T1000 (cell line): ENCODE data around the gene SLC44A1.
A peak's percentile ranks its signal among the peaks of the same experiment; 100 is the strongest.

ENCODE experiments used
- DNase-seq: peaks from one replicate; lab custom pipeline; 2025; ENCODE audit warnings: mixed read lengths; lab: John Stamatoyannopoulos, UW

SLC44A1 gene

DNA sequence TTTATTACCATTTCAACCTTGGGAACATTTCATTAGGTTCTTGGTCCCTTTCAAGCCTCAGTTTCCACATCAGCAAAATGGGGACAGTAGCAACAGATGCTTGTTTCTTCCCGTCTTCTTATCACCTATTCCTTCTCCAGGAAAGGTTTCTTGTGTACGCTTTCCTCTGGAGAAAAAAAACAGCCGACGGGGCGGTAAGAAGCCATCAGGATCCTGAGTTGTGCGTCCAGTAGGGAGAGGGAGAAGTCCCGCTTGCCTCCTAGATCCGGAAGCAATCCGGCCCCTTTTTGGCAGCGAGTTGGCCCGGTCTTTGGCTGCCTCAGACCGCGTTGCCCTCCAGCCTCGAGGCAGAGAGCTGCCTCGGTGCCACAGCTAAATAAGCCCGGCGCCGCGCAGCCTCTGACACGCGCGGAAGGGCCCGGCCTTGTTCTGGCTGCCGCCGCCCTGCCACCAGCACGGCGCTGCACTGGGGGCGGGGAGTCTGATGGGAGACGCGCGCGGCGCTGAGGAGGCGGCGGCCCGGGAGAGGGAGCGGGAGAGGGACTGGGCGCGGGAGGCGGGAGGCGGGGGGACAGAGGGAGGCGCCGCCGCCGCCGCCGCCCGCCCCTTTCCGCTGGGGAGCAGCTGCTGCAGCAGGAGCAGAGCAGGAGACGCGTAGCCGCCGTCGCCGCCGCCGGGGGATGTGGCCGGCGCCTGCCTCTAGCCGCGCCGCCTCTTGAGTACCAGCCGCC lies at the start of gene SLC44A1:
SLC44A1 (plus strand) TSS at position 649 of the 731 bp plus-strand sequence. CDS start 218 bp downstream, outside the sequence.
- DNase-seq = peak; percentile 92

- DNase-seq = no peak
Measured at GRCh38 chr9:105195259-105195658, 49.2 kb upstream of the SLC44A1 start.

DNA sequence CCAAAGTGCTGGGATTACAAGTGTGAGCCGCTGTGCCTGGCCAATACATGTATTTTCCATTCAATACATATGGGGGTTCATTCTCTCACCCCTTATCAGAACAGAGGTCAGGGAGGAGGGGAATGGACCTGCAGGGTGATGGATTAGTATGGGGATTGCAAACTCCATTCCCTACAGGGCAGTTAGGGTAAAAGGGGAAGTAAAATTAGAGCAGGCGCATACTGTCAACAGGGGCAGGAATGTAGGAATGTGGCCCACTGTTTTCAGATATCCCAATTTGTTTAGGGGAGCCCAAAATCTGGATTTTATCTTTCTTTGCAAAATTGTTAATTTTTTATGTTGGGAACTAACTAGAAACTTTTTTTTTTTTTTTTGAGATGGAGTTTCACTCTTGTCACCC lies 46.4 kb upstream of the SLC44A1 start:
- no peak for DNase-seq

GRCh38 chr9:105198865-105199264 lies 45.6 kb upstream of the SLC44A1 start:
- no peak for DNase-seq

DNA sequence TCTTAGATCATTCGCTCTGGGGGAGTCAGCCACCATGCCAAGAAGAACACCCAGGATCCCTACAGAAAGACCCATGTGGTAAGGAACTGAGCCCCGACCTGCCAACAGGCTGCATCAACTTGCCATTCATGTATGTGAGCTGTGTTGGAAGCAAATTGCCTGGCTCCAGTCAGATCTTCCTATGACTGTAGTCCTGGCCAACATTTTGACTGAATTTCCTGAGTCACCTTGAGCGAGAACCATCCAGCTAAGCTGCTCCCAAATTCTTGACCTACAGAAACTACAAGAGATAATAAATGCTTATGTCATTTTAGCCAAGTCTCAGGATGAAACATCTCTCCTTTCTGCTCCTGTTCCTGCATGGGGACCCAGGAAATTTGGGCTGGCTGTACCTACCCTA lies 40.0 kb upstream of the SLC44A1 start:
- DNase-seq = no peak

- DNase-seq = no peak
Measured at GRCh38 chr9:105205787-105206495, 38.5 kb upstream of the SLC44A1 start.

GRCh38 chr9:105206496-105206820 lies 38.0 kb upstream of the SLC44A1 start:
- no peak for DNase-seq

- no peak for DNase-seq
Measured at GRCh38 chr9:105206821-105207699, 37.4 kb upstream of the SLC44A1 start.

GRCh38 chr9:105216440-105217178 lies 27.8 kb upstream of the SLC44A1 start:
- no peak for DNase-seq

DNA sequence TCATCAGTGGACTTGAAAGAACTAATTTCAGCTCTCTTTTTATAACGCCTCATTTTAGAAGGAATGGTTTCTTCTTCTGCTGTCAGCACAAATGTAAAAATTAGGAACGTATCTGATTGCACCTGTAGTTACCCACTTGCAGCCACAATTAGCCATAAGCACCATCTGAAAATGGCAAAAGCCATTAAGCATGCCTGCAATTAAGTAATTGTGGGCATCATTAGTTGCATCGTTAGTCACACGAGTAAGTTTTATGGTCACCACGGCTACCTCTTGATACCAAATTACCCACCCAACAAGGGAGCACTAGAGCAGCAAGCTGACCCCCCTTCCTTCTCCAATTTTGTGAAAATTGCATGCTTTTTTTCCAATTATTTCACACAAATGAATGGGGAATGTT lies 25.8 kb upstream of the SLC44A1 start:
- DNase-seq = no peak

DNA sequence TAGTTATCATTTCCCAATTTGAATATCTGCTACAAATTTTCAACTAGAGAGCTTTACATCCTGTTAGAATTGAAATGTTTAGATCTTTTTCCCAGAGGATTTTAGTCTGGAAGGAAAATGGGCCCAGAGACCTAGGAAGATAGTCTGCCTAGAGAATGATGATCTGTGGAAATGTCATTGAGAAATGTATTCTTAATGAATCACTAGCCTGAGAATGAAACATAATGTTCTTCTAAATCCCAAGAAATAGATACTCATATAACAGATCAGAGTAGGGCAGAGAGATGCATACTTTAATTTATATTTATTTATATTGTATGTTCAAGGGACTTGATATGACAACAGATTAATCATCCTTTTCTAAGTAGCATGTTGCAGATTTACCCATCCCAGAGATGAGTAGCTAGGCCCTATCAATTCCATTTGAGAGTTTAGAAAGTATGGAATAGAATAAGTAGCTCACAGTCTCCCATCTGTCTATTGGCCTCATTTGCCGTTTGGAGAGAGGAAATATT lies 25.1 kb upstream of the SLC44A1 start:
- no peak for DNase-seq

- DNase-seq = no peak
Measured at GRCh38 chr9:105220451-105220850, 24.0 kb upstream of the SLC44A1 start.

DNA sequence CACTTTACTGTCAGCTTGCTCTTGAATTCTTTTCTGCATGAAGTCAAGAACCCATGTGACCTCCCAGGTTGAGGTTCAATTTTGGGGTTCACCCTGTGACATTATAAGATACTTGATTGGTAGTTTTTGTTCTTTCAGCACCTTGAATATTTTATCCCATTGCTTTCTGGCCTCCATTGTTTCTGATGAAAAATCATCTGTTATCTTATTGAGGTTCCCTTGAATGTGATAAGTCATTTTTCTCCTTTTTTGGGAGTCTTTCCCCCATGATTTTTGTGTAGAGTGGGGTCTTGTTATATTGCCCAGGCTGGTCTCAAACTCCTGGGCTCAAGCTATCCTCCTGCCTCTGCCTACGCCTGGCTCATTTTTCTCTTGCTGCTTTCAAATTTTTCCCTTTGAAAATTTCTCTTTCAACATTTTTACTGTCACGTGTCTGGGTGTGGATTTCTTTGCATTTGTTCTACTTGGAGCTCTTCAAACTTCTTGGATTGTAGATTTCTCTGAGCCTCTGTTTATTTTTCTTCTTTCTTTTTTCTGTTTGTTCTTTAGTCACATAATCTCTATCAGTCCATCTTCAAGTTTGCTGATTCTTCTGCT lies 20.8 kb upstream of the SLC44A1 start:
- no peak for DNase-seq

DNA sequence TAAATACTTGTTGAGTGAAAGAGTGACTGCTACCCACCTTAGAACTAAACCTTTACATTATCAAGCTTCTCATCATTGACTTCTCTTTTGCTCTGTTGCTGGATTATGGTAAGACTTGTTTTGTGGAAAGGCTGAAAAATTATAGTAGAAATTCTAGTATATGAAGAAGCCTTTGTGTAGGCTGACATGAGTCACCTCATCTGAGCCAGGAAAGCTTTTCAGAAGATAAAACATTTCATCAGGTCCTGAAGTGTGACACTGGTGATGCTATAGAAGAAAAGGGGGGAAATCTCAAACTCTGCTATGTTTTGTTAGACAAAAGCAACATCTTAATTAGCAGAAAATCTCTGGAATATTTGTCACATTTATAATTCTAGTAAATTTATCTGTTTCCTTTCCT lies 18.4 kb upstream of the SLC44A1 start:
- no peak for DNase-seq

DNA sequence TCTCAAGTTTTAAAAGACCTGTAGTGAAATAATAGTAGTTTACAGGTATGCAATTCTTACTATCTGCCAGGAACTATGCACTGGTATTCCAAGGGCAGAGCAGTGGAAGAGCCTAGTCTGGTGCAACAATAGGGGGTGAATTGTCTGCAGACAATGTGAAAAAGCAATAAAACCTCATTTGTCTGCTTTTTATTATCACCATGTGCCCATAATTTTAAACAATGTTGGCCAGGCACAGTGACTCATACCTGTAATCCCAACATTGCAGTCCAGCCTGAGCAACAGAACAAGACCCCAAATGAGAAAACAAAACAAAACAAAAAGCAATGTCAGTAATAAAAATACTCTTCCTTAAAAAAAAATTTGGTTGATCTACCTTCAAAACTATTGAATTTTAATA lies 12.2 kb upstream of the SLC44A1 start:
- no peak for DNase-seq

- no peak for DNase-seq
Measured at GRCh38 chr9:105233873-105234272, 10.6 kb upstream of the SLC44A1 start.

- no peak for DNase-seq
Measured at GRCh38 chr9:105236261-105236660, 8.2 kb upstream of the SLC44A1 start.

DNA sequence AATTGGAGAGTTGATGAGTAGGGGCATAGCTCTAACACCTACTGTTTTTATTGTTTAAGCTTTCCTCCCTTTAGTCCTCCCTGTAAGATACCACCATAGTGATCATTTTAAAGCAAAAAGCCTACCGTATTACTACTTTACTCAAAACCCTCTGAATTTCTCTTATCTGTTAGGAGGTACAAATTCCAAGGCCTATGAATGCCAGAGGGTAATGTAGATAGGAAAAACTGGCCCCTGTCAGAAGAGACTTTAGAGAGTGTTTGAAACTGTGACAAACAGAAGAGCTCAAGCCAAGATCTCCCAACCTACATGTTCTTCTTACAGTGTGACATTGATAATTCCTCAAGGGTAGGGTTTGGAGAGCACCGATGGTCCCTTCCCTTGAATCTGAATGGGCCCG lies 7.2 kb upstream of the SLC44A1 start:
- DNase-seq = no peak

- DNase-seq = no peak
Measured at GRCh38 chr9:105238302-105238701, 6.1 kb upstream of the SLC44A1 start.

GRCh38 chr9:105241356-105242043 lies 3.0 kb upstream of the SLC44A1 start:
- DNase-seq = no peak

GRCh38 chr9:105242062-105242461 lies 2.4 kb upstream of the SLC44A1 start:
- DNase-seq = no peak
